Left colon (tissue), 2 donors: ENCODE measurements around the gene QRSL1. TPM values are rescaled to one million over a fixed set of nuclear protein-coding genes. Genes with fewer than 3 reads are reported as not detected.

Source experiments
- ATAC-seq: fragments of 200-7000 bp; cut with Tn5 transposase; one replicate; pipeline ENCODE4 v1.9.1; 2020; ENCODE audit warnings: mild to moderate bottlenecking, moderate library complexity
- DNase-seq, 2 donors: peaks; one replicate each; pipeline ENCODE4 v3.0.0-alpha.2; 2020
- intact Hi-C, 2 donors: fragments of 100-400 bp; cut with DNase I in 1 of 2; cut with micrococcal nuclease in 1 of 2; formaldehyde crosslinking; loops; one replicate each; pipeline versions ENCODE4 v1.11.2 to v1.14.0; 2022; cut with DNase I, micrococcal nuclease
- total RNA-seq, 2 donors: library from RNA; stranded (reverse); fragmentation: NEBNext Ultra II Directional; extraction: Animal tissue kit (Norgen Biotek cat#: 25700); gene quantifications; one replicate each; pipeline ENCODE4 v1.2.1, GENCODE V29; 2021
- donor health status: DM: no; HTN: no; CAD: no.
- donor health status: DM: yes; HTN: yes; CAD: no.

The QRSL1 gene
- total RNA-seq, 2 donors from 2014 or later = 14.2 to 14.4 TPM

- intact Hi-C loops = no loop called here
- DNase-seq (no peak), ATAC-seq (no peak)
Observed at GRCh38 chr6:106705156-106705555, 75.8 kb downstream of the QRSL1 start.

- no peak for ATAC-seq
Observed at GRCh38 chr6:106710580-106710979, 81.2 kb downstream of the QRSL1 start.

GRCh38 chr6:106714281-106714680, 84.9 kb downstream of the QRSL1 start:
- intact Hi-C loops = no loop called here
- no peak for DNase-seq
- ATAC-seq = no peak

More at GRCh38 chr6:106710580-106710979, 81.2 kb downstream of the QRSL1 start:
- intact Hi-C loops = no loop called here
- no peak for DNase-seq

GRCh38 chr6:106715922-106716321, 86.5 kb downstream of the QRSL1 start:
- ATAC-seq = peak; percentile 82
- intact Hi-C loops = no loop called here
- peak in 1 of 2 donors; percentile 48 for DNase-seq

GRCh38 chr6:106716966-106717365, 87.6 kb downstream of the QRSL1 start:
- intact Hi-C loops = no loop called here
- no peak for DNase-seq
- peak; percentile 92 for ATAC-seq

Other genes starting within 250 kb of the QRSL1 start
- 10 to 100 TPM; 10.2 to 16.9 TPM for gene RTN4IP1, start 80 bp upstream of the QRSL1 start, total RNA-seq